HG03196 (cell line): ENCODE data around the gene ZNF335.

Experiments used
- ATAC-seq: cut with Tn5 transposase; IDR thresholded peaks from one replicate; pipeline ENCODE4 v1.9.1; 2021; ENCODE audit not compliant: unreplicated experiment

Gene ZNF335

DNA sequence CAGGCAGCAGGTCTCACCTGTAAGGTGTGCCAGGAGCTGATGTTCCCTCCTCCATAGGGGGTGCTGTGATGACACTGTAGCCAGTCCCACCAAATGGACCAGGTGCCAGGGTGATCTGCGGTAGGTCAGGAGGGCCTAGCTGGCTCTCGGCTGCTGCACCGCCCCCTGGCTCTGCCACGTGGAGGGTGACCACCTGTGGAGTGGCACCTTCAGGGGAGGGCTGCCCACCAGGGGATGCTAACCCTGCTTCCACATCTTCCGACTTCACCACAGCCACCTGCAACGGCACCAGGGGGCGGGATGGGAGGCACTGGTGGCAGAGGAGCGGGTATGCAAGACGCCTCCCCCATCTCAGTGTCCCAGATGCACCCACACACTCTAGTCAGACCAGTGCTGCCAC, 18.3 kb downstream of the ZNF335 start:
- ATAC-seq, result no peak

DNA sequence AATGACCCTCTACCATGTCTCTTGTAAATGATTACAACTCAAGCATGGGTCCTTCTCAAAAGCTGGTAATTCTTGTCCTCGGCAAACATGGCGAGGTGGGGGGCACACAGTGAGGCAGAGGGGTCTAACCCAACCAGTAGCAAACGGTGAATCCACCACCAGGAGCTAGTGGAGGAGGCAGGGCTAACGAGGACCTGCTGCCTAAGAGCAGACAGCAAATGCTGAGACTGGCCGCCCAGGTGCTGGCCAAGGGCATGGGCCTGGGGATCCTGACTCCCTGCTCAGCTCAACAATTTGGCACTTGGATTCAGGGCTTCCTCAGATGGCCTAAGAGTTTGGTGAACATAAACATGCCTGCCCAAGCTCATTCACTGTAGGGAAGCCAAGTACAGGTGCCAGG, 19.1 kb downstream of the ZNF335 start:
- ATAC-seq, result no peak

DNA sequence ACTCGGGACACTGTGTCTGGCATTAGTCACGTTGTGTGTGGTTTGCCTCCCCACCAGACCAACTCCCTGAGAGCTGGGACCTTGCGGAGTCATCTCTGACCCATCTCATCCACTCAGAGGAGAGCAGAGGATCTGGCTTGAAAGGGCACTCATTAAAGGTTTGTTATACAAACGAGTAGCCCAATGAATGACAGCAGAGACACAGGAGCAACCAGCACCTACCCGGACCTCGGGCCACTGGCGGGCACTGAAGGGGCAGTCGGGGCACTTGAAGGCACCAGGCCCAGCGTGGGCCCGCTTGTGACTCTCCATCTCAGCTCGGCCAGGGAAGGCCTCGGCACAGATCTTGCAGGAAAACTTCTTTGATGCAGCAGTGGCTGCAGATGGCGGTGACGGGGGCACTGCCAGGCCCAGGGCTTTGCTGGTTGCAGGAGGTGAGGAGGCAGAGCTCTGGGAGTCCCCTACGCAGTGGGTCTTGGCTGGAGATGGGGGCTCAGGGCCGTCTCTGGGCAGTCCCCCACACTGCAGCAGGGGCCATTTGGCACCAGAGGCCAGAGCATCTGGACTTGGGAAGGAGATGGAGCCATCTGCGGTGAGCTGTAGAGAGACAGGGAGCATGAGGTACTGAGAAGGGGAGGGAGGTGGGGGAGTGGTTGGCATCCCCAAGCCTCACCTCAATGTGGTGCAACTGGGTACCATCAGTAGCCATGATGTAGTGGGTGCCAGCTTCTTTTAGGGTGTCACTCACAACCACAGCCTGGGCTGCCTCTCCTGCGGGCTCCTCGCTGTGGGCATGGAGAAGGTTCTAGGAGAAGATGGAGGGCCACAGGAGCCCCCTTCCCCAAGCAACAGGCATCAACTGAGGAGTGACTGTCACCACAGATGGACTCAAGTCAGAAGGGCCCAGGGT, 19.8 kb downstream of the ZNF335 start:
- no peak for ATAC-seq

DNA sequence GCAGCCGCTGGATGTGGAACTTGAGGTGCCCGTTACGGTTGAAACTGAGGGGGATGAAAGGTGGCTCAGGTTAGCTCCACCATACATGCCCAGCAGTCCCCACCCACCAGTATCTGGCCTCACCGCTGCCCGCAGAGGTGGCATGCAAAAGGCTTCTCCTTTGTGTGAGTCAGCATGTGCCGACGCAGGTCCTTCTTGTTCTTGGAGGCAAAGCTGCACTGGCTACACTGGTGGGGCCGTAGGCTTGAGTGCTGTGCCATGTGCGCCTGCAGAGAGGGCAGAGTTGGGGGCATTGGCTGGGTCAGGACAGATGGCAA, 21.7 kb downstream of the ZNF335 start:
- ATAC-seq, result no peak

DNA sequence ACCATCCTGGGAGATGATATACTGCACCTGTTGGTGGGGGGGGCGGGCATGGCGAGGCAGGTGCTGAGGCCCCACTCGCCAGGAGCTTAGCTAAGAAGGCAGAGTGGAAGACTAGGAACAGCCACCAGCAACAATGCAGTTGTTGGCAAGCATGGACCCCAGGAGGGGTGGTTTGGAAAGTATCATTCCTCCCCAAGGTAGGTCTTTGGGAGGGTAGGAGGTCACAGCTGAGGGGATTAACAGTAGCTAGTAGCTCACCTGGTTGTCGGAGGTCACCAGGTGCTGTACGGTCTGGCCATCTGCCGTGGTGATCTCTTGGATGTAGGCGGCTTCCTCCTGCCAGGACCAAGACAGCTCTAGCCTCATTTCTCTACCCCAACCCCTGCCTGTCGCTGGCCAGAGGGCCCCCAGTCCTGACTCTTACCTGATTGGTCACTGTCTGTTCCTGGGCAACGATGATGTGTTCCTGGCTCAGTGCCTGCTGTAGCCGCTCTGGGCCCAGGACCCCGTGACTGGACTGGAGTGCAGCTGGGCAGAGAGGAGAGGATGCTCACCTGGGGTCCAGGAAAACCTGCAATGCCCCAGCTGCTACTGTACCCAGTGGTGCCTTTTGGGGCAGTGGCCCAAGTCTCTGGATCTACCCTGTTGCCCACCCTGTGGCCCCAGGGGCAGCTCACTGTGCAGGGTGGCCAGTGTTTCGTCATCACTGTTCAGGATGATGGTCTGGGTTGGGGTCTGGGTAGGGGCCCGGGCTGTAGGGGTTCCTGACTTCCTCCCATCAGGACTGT, 22.3 kb downstream of the ZNF335 start:
- ATAC-seq, result no peak

DNA sequence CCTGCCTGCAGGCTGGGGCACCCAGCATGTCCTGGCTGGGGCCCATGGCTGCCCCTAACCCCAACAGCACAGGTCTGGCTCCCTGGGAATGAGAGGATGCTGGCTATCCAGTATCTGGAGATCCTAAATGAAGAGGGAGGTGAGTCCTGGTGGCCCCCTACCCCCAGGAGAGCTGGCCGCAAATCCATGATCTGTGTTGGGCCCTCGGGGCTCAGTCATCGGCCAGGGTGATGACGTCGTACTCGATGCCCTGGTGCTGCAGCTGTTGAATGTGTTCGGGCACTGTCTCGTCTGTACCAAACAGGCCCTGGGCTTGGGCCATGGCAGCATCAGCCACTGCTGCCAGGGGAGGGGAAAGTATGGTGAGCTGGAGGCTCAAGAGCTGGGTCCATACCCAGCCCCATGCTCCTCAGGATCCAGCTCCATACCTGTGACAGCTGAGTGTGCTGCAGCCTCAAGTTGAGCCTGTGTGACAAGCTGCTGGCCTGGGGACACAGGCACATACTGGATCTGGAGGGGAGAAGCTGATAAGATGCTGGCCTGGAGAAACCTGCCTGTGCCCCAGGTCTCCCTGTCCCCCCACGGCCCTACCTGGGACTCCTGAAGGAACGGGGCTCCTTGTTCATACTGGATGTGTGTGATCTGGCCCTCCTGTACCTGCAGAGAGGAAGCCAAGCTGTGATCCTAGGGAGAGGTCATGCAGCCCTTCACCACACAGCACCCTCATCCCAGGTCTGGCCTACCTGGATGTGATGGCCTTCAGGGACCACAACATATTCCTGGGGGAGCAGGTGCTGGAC, 23.1 kb downstream of the ZNF335 start:
- no peak for ATAC-seq

DNA sequence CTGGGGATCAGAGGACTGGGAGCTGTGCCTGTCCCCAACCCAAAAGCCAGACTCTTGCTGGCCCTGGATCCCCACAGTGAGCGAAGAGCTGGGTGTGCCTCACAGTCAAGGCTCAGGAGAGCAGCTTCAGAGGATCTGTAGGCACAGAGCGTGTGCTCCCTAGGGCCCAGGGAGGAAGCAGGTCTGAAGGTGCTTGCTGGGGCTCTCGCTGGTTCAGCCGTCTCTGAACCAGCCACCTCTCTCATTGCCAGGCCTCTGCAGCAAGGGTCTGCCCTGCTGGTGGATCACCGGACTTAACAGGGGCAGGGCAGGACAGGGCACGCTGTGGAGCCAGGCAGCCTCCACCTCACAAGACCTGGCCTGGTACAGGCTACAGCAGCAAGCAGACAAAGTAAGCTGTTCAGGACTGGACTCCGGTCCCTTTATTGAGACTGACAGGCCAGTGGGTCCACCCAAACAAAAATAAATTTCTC, 23.7 kb downstream of the ZNF335 start:
- no peak for ATAC-seq

DNA sequence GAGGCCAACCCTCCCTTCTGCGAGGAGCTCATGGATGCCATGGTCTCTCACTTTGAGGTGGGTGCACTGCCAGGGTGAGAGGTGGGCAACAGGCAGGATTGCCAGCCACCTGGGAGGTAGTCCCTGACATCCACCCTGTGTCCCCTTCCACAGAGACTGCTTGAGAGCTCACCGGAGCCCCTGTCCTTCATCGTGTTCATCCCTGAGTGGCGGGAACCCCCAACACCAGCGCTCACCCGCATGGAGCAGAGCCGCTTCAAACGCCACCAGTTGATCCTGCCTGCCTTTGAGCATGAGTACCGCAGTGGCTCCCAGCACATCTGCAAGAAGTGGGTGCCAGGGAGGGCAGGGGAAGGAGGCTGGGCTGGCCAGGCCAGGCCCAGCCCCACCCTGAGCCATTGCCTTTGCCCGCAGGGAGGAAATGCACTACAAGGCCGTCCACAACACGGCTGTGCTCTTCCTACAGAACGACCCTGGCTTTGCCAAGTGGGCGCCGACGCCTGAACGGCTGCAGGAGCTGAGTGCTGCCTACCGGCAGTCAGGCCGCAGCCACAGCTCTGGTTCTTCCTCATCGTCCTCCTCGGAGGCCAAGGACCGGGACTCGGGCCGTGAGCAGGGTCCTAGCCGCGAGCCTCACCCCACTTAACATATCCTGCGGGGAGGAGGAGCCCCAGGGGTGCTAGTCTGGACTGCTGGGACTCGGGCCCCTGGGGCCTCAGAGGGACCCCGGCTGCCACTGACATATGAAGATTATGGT, 24.7 kb downstream of the ZNF335 start:
- no peak for ATAC-seq

DNA sequence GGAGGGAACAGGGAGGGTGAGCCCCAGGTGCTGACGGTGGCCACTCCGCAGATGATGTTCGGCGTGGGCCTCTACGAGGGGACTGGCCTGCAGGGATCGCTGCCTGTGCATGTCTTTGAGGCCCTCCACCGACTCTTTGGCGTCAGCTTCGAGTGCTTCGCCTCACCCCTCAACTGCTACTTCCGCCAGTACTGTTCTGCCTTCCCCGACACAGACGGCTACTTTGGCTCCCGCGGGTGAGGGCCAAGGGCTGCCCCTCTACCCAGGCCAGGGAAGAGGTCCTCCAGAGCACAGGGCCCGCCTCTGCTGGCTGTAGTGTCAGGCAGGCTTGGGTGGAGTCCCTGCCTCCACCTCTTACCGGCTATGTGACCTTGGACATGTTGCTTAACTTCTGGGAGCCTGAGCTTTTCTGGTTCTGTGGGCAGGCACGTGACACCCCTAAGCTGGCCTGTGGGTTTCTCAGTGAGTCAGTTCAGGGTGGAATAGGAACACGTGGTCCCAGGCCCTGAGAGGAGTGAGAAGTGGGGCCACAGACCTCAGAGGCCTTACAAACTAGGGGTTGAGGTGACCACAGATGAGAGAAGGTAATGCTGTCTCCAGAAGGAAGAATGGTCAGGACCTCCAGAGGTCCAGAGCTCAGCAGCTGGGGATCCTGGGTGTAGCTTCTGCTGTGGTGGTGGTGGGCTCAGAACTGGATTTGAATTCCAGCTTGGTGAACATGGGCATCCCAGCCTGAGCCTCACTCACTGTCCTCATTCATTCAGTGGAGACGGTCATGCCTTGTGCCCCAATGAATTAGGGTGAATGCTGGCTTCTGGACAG, 25.6 kb downstream of the ZNF335 start:
- no peak for ATAC-seq

DNA sequence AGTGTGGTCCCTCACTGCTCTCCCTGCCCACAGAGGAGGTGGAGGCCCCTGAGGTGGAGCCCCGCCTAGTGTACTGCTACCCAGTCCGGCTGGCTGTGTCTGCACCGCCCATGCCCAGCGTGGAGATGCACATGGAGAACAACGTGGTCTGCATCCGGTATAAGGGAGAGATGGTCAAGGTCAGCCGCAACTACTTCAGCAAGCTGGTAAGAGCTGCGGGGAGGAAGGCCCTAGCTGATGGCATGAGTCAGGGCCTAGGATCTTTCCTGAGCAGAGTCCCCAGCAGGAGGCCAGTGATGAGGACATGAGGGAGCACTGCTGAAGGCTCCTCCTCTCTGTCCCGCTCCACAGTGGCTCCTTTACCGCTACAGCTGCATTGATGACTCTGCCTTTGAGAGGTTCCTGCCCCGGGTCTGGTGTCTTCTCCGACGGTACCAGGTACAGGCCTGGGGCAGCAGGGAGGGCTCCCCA, 26.3 kb downstream of the ZNF335 start:
- no peak for ATAC-seq

DNA sequence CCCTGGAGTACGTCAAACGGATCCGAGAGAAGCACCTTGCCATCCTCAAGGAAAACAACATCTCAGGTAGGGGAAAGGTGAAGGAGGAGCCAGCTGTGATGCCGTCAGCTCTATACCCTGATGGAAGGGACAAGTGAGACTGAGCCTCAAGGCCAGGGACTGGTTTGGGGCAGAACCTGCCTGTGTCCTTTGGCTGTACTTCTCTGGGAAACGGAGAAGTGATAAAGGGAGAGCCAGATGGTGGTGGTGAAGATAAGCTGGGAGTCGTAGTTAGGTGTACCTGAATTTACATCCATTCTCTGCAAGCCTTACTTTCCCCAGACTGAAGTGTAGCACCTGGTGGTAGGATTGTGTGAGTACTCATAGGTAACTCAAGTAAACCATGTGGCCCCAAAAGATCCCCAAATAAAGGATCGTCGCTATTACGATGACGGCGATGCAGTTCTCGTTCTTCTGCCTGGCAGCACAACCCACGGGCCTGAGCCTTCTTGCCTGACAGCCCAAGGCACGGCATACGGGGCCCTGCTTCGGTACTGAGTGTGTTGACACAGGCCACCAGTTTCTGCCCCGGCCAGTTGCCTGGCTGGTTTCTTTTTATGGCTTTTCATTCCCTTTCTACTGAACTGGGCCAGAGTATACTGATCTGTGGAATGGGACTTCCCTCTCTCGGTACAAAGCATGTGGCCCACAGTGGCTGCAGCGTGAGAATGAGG, 26.9 kb downstream of the ZNF335 start:
- ATAC-seq, result no peak

DNA sequence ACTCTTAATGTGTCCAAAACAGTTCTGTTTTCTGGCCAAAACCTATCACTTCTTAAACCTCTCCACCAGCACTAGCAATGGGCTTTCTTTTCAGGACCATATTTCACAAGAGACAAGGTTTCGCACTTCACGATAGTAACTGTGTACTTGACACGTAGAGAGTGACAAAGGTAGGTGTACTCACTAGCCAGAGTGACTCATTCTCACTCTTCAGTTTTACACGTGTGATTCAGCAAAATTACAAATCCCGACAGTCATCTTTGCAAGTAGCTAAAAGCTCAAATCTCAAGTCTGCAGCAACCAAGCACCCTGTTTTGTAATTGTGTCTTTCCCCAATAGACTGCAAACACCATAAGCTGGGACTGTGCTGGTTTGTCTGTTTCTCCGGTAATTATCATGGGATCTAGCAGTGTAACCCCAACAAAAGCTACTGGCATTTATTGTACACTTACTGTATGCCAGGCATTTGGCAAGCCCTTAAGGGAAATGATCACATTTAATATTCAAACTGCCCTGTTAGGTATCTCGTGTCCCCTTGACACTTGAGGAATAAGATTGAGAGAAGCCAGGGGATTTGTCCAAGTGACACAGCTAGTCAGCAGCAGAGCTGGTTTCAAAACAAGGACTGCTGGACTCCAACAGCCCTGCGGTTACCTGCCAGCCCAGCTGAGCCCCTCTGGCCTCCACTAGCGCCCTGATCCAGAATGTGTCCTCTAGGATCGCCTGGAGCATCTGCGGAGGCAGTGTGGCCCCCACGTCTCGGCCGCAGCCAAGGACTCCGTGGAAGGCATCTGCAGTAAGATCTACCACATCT, 27.6 kb downstream of the ZNF335 start:
- no peak for ATAC-seq

DNA sequence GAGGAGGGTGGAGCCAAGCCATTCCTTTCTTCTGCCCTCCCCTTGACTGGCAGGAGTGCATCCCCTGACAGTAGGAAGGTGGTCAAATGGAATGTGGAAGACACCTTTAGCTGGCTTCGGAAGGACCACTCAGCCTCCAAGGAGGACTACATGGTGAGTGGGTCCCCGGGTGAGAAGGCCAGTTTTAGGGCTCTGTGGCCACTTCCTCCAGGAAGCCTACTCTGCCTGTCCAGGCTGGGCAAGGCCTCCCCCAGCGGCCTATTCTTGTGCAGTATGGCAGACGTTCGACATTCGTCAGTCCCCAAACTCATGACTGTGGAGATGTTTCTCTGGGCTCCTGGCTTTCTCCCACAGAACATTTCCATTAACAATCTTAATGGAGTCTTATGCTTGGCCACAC, 28.4 kb downstream of the ZNF335 start:
- ATAC-seq, result no peak

DNA sequence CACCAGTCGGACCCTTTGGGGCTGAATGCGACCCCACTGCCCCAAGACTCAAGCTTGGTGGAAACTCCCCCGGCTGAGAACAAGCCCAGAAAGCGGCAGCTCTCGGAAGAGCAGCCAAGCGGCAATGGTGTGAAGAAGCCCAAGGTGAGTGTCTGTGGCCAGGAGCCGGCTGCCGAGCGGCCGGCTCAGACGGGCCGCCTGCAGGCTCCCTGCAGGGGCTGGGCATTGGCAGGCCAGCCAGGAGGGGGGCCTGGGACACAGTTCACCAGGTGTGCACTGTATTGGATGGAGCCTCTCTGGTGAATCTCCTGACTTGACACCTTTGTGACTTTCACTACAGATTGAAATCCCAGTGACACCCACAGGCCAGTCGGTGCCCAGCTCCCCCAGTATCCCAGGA, 31.5 kb downstream of the ZNF335 start:
- no peak for ATAC-seq

DNA sequence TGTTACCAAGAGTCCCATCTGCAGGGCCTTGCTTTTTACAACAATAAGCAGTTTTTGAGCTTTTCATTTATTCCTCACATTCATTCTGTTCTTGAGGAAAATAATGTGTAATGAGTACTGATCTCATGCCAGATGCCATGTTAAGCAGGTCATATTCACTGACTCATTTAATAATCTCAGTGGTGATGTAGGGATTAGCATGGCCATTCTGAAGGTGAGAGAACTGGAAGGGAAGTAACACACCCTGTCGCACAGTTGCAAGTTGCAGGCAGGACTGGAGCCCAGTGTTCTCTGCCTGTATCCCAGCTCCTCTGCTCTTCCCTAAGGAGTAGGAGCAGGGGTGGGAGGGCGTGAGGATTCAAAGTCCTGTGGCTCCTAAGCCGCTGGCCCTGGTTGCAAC, 31.9 kb downstream of the ZNF335 start:
- ATAC-seq, result no peak

DNA sequence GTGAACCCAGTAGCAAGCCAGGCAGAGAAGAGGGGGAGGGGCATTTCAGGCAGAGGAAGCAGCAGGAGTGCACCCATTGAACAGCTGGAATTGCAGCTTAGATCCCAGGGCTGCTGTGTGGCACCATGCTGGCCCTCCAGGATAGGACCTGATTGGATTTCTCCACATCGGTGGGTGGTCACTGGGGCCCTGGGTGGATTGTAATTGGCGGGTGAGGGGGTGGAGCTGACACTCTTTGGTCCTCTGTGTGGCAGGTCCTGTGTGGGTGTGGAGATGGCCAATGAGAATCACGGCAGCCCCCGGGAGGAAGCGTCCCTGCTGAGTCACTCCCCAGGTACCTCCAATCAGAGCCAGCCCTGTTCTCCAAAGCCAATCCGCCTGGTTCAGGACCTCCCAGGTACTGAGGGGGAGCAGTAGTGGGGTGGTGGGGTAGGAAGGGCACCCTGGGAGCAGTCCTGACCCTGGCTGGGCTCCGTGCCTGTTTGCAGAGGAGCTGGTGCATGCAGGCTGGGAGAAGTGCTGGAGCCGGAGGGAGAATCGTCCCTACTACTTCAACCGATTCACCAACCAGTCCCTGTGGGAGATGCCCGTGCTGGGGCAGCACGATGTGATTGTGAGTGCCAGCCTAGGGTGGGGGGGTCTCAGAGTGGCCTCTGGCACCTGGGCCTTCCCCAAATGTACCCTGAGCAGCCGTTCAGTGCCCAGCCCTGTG, 33.1 kb downstream of the ZNF335 start:
- ATAC-seq, result no peak

DNA sequence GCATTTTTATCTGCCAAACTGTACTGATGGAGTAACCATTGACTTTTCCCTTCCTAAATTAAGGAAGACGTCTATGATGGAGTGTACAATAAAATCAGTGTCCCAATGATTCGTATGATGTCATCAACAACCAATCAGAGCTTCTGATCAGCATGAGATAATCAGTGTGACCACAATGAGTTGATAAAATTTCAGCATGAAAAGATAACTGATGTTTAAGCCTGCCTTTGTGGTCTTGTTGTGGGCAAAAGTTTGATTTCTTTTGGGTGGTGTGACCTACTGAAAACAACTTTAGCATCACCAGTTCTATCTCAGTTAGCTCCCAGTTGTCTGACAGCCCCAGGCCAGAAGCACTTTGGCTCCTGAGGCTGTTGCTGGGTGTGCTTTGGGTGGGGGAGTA, 34.2 kb downstream of the ZNF335 start:
- no peak for ATAC-seq
